ENCODE measurements around the gene ABHD17B. TPM values are rescaled to one million over a fixed set of nuclear protein-coding genes. Genes with fewer than 3 reads are reported as not detected.
"Not testable (repeated sequence)": the region's sequence is repeated elsewhere in the genome, so short reads cannot be mapped to it uniquely, and the experiment has no call there.

Gene ABHD17B
- total RNA-seq, 3 donors from 2014 or later = 21.2 to 34.7 (median 23.7) TPM

- TF ChIP-seq CTCF (IDR thresholded peaks at IDR 0.05) = no peak
- Histone ChIP-seq H3K4me1 (ENCODE audit: low read depth) (peaks cover 10% of the 10 kb centered on the region), H3K9me3 (no peaks in the 10 kb centered on the region), H3K36me3 (ENCODE audit: low read depth) (no peaks in the 10 kb centered on the region), H3K4me3 (no peak overlapping the region)
- intact Hi-C loops (cut with DNase I, micrococcal nuclease) = no loop called here
- ATAC-seq (no peak), DNase-seq (no peak)
Measured at GRCh38 chr9:71901695-71902597, 9.0 kb downstream of the ABHD17B start.

GRCh38 chr9:71898756-71899155, 12.2 kb downstream of the ABHD17B start:
- H3K36me3 ChIP-seq (ENCODE audit: low read depth); H3K4me3 ChIP-seq; DNase-seq; ATAC-seq; intact Hi-C loops (cut with DNase I, micrococcal nuclease); H3K9me3 ChIP-seq: not testable (repeated sequence)
- H3K4me1 ChIP-seq (ENCODE audit: low read depth) = peaks cover 11% of the 10 kb centered on the region

GRCh38 chr9:71897577-71897976, 13.4 kb downstream of the ABHD17B start:
- DNase-seq (no peak), ATAC-seq (peak; percentile 54)
- no peaks in the 10 kb centered on the region for H3K36me3 ChIP-seq (ENCODE audit: low read depth)
- intact Hi-C loops (cut with DNase I, micrococcal nuclease) = no loop called here
- H3K4me1 ChIP-seq (ENCODE audit: low read depth) = peaks cover 11% of the 10 kb centered on the region
- H3K9me3 ChIP-seq = no peaks in the 10 kb centered on the region
- no peak overlapping the region for H3K4me3 ChIP-seq
- TF ChIP-seq CTCF (IDR thresholded peaks at IDR 0.05) = no peak

GRCh38 chr9:71896761-71897160, 14.2 kb downstream of the ABHD17B start:
- intact Hi-C loops (cut with DNase I, micrococcal nuclease) = no loop called here

GRCh38 chr9:71895955-71896354, 15.0 kb downstream of the ABHD17B start:
- intact Hi-C loops (cut with DNase I, micrococcal nuclease) = no loop called here
- no peak overlapping the region for H3K4me3 ChIP-seq
- H3K9me3 ChIP-seq = no peaks in the 10 kb centered on the region
- H3K4me1 ChIP-seq (ENCODE audit: low read depth) = peaks cover 11% of the 10 kb centered on the region
- TF ChIP-seq CTCF (IDR thresholded peaks at IDR 0.05) = no peak
- ATAC-seq = no peak
- DNase-seq = no peak
- H3K36me3 ChIP-seq (ENCODE audit: low read depth) = no peaks in the 10 kb centered on the region

More at GRCh38 chr9:71896761-71897160, 14.2 kb downstream of the ABHD17B start:
- H3K9me3 ChIP-seq = no peaks in the 10 kb centered on the region
- DNase-seq = no peak
- H3K4me1 ChIP-seq (ENCODE audit: low read depth) = peaks cover 11% of the 10 kb centered on the region
- ATAC-seq = no peak
- no peaks in the 10 kb centered on the region for H3K36me3 ChIP-seq (ENCODE audit: low read depth)
- H3K4me3 ChIP-seq = no peak overlapping the region
- TF ChIP-seq CTCF (IDR thresholded peaks at IDR 0.05) = no peak

- Histone ChIP-seq H3K4me1 (ENCODE audit: low read depth) (peaks cover 11% of the 10 kb centered on the region), H3K36me3 (ENCODE audit: low read depth) (no peaks in the 10 kb centered on the region), H3K9me3 (no peaks in the 10 kb centered on the region), H3K4me3 (no peak overlapping the region)
- TF ChIP-seq CTCF (IDR thresholded peaks at IDR 0.05) = no peak
- ATAC-seq (peak; percentile 74), DNase-seq (no peak)
- intact Hi-C loops (cut with DNase I, micrococcal nuclease) = no loop called here
Measured at GRCh38 chr9:71895117-71895516, 15.9 kb downstream of the ABHD17B start.
